ENCODE measurements around the gene GRXCR1.

- TF ChIP-seq CTCF (conservative IDR thresholded peaks at IDR 0.05) (no peak), EZH2 (IDR thresholded peaks at IDR 0.05; ENCODE audit: low read depth) (no peak)
These were observed 116.3 kb downstream of the GRXCR1 start for GRCh38 chr4:43008793-43009192.
